Left lobe of liver (tissue), 2 donors: Measurements from ENCODE around the gene IGSF8. TPM values are rescaled to one million over a fixed set of nuclear protein-coding genes. Genes with fewer than 3 reads are reported as not detected.

Experiments used
- ATAC-seq: fragments of 200-7000 bp; cut with Tn5 transposase; one replicate; pipeline ENCODE4 v1.9.1; 2020; ENCODE audit warnings: mild to moderate bottlenecking, moderate library complexity
- DNase-seq: peaks from one replicate; pipeline ENCODE4 v3.0.0-alpha.2; 2020; ENCODE audit warnings: low spot score
- total RNA-seq: library from RNA; stranded (reverse); gene quantifications from one replicate; pipeline ENCODE4 v1.2.1, GENCODE V29; 2021
- donor health status: DM: no; HTN: no; CAD: no; lungs with moderate emphysema.
- donor health status: DM: no; HTN: yes; CAD: no.

IGSF8 gene
- total RNA-seq, 1 donor from 2014 or later = 54.5 TPM

DNA sequence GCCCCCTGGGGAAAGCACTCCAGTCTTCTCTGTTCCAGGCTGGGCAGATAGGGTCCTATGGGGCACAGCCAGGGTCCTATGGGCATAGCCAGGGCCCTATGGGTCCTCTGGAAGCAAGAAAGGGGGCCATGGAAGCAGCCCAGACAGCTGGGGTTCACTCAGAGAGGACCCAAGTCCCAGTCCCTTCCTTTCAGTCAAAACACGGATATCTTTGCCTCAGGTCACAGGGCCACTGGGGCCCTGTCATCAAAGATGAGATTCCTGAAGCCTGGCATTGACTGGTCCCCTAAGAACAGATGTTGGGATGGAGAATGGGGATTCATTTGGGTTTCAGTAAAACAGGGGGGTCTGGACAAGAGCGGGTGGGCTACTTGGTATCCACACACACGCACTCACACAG is 8.5 kb downstream of the IGSF8 start:
- ATAC-seq (no peak), DNase-seq (no peak)

DNA sequence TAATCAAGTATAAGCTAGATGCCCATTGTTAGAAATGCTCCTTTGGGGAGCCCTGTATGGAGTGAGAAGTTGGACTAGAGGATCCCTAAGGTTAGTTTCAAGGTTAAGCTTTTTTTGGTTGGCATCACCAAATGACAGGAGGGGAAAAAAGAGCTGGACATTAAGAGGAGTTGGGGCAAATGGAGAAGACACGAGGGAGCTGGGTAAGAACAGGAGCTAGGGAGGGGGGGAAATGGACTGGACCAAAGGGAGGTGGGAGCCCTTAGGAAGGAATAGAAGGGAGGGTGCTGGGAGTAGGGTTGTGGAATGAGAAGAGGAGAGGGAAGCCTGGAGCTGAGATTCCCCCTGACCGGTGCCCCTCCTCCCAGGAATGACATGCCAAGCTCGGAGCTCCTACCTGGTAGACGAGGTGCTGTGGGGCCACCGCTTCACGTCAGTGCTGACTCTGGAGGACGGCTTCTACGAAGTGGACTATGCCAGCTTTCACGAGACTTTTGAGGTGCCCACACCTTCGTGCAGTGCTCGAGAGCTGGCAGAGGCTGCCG is 11.2 kb downstream of the IGSF8 start:
- DNase-seq = no peak
- ATAC-seq = no peak

DNA sequence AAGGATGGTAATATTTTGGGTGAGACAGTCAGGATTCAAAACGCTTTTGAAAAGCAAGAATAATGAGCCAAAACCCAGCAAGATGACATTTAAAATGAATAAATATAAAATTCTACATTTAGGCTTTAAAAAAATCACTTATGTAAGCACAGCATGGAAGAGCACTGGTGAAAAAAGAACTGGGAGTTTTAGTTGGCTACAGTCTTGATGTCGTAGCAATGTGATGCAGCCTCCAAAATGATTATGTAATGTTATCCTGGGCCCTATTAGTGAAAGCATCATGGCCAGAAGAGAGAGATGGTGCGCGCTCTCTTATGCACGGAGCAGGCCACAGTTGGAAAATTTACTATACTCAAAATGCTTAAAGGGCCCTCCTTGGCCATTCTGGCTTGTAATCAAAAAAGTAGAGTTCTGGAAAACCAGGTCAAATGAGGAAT is 11.9 kb downstream of the IGSF8 start:
- no peak for DNase-seq
- no peak for ATAC-seq

DNA sequence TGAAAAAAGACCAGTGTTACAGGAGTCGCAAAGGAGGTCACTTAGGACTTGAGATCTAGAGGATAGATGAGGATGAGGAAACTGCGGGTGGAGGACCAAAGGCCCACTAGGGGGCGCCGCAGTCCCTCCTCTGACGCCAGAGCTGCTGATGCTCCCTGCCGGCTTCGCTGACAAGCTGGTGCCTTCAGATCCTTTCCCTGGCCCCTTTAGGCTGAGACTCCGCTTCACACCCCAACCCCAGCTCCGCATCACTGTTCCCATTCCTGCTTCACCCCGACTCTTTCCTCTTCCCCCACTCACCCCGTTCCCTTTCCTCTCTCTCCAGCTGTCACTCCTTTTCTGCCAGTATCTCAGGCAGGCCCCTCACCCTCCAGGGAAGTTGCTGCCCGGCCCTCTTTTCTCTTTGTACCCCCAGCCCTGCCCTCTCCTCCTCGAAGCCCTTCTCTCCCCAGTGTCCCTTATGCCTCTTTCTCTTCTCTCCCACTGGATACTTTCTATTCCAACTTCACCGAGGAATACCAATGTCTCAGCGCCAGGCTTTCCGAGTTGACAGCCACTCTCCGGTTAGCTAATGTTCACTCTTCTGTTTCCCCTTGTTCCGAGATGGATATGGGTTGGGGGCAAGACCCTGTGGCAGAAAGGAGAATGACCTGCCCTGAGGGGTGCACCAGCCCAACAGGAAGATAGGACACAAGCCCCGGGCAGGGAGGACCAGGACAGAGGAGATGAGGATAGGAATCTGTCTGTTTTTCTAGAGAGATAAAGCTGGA is 12.5 kb downstream of the IGSF8 start:
- ATAC-seq (peak; percentile 86), DNase-seq (peak; percentile 79)

DNA sequence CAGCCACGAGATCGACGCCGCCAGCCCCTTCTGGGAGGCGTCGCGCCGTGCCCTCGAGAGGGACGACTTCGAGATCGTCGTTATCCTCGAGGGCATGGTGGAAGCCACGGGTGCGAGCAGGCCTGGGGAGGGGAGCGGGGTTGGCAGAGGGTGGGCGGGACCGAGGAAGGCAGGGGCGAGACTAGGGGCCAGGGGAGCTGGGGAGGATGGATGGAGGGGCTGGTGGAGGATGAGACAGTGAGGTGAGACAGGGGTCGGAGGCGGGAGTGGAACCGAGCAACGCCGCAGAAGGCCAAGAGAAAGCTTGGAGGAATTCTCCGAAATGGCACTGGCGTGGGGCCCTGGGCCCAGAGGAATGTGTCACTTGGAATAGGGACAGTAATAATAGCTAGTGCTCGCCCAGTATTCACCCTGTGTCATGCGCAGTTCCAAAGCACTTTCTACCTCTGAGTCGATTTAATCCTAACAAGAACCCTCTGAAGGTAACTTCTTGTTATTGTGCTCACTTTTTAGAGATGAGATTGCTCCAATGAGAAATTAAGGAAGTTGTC is 13.6 kb downstream of the IGSF8 start:
- ATAC-seq = no peak
- no peak for DNase-seq

DNA sequence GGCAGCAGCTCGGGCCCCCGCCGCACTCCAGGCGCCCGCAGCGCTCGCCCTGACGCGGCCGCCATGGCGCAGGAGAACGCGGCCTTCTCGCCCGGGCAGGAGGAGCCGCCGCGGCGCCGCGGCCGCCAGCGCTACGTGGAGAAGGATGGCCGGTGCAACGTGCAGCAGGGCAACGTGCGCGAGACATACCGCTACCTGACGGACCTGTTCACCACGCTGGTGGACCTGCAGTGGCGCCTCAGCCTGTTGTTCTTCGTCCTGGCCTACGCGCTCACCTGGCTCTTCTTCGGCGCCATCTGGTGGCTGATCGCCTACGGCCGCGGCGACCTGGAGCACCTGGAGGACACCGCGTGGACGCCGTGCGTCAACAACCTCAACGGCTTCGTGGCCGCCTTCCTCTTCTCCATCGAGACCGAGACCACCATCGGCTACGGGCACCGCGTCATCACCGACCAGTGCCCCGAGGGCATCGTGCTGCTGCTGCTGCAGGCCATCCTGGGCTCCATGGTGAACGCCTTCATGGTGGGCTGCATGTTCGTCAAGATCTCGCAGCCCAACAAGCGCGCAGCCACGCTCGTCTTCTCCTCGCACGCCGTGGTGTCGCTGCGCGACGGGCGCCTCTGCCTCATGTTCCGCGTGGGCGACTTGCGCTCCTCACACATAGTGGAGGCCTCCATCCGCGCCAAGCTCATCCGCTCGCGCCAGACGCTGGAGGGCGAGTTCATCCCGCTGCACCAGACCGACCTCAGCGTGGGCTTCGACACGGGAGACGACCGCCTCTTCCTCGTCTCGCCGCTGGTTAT is 14.2 kb downstream of the IGSF8 start:
- DNase-seq (peak; percentile 77), ATAC-seq (peak; percentile 88)

DNA sequence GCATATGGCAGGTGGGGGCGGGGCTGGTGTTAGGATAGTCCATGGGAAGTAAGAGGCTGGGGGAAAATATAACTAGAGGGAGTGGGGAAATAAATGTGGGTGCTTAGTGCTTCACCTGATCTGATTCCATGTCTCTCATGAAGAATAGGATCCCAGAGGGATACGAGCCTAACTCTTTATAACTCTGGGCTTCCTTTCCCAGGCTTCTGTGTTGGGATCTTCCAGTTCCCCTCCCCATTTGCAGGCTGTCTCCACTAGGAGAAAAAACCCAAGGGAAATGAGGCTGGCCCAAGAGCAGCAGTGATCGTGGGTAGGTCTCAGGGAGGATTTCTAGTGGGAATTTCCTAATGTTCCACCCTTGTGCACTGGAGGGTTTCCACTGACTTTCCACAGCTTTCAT is 15.5 kb downstream of the IGSF8 start:
- ATAC-seq = no peak
- DNase-seq = no peak

DNA sequence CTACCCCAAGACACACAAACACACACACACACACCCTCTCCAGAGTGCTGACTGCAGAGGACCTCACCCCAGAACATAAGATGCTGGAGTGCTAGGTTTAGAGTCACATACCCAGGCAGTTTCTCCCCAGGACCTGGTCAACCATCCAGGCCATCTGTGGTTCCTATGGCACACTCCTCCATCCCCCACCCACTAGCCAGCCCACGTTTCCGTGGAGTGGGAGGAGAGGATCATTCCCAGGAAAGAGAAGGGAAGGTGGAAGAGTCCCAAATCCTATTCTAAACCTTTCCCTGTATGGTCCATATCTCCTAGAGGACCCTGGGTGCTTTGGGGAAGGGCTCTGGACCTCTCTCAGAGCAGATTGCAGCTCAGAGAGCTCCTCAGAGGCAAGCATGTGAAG is 15.9 kb downstream of the IGSF8 start:
- no peak for ATAC-seq
- DNase-seq = no peak

DNA sequence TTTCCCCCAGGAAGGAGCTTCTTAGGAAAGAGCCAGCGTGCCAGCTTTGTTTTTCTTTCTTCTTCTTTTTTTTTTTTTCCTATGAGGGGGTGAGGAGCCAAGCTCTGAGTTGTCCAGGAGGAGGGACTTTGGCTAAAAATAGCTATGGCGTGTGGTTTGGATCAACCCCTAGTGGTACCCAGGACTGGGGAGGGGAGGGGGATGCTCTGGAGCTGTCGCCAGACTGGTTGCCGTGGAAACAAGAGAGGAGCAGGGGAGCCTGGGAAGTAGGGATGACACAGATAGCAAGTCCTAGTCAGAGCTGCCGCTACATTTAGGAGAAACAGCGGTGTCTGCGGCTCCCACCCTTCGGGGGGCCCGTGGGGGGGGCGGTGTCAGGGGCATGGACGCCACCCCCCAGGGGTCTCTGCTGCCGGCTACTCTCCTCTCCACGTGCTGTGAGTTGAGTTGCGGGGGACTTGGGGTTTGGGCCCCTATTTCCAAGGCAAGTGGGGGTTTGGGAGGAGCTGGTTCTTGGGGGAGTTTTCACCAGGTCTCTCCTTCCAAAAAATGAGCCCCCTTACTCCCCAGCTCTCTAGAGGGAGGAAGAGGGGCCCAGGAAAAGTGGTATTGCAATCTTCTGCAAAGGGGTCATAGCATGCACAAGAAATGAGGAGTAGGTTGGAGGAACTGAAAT is 17.0 kb downstream of the IGSF8 start, which contains the start of gene KCNJ9:
Gene KCNJ9 (plus strand): TSS at position 278 of the 676 bp plus-strand sequence. CDS start 2,493 bp downstream, outside the sequence.
- DNase-seq = no peak
- no peak for ATAC-seq

DNA sequence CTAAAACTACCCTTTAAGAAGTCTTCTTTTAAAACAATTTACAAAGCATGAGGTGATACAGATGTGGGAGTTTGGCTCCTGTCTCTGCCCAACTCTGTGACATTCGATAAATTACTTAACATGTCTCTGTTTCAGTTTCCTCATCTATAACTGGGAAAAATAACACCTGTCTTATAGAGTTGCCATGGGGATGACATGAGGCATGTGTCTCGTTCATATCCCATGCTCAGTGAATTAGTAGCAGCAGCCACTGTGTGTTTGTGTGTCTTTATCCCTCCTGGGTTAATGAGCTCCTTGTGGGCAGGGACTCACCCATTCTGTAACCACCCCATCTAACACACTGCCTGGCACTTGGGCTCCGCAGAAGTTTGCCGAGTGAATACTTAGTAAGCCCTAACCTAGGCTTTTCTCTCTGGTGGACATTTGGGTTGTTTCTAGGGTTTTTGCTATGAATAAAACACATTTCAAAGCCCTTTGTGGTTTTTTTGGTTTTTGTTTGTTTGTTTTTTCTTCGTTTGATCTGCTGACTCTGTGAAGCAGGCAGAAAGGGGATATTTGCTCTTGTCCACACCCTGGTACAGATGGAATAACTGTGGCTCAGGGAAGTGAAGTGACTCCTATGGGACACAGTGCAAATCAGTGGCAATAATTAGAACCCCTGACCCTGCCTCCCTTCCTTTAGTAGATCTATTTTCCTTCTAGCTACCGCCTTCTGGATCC is 17.9 kb downstream of the IGSF8 start:
- no peak for ATAC-seq
- DNase-seq = no peak

DNA sequence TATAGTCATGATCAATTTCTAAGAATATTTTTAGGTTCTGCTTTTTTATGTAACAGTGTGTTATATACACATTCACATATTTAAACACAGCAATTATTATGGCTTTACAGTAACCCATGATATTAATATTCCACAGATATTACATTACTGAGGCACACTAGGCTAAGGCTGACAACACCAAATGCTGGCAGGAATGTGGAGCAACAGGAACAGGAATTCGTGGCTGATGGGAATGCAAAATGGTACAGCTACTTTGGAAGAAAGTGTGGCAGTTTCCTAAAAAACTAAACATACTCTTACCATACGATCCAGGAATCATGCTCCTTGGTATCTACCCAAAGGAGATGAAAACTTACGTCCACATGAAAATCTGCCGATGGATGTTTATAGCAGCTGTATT is 19.0 kb downstream of the IGSF8 start:
- DNase-seq = no peak
- ATAC-seq = no peak

DNA sequence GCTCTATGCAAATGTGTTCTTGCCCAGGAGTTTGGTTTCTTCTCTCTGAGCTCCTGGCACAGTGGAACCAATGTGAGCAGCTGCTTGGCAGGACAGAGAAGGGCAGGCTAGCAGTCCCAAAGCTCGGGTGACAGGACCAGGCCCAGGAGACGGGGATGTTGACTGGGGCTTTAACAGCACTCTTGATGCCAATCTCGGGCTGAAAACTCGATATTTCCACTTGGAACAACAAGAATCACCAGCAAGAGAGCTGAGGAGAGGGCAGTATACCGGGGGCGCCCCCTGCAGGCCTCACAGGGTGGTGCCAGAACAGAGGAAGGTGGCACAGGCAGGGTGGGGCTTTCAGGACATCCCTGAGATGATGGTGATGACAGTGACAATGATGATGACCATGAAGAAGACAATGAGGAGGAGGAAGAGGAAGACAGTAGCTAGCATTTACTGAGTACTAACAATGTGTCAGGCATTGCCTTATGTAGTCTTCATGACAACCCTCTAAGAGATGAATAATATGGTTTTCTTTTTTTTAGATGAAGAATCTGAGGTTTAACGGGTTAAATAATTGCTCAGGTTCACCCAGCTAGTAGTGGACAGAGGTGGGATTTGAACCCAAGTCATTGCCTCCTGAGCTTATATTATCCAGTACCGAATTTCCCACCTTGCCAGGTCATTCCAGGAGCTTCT is 19.8 kb downstream of the IGSF8 start:
- DNase-seq (no peak), ATAC-seq (peak; percentile 87)

DNA sequence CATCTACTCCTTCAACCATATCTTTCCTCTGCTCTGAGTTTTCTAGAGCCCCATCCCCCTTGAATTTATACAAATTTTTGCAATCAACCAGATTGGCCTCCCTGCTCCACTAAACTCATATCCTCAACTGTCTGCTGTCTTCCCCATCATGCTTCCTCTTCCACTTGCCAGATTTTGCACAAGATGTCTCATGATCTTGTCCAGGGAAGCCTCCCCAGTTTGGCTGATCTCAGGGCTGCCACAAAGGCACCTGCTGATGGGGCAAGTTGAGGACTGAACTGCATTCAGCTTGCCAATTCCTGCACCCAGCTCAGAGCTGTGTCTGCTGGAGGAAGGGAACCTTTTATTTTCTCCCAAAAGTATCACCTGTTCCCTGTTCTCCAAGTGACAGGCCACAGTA is 20.9 kb downstream of the IGSF8 start:
- no peak for DNase-seq
- ATAC-seq = no peak

DNA sequence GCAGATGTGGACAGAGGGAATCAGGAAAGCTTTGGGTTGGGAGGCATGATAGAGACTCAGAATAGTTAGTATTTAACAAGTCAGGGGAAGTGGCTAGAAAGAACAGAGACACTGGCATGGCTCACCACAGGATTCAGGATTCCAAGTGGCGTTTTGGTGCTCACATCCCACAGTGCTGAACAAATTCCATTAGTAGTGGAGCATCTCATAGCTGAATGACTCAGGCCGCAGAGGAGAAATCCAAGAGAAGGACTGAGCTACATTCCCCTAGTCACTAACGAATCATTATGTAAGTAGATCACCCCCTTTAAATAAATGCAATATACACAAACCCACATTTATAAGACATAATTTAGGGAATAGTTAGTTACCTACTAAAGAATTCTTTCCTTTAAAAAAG is 22.1 kb downstream of the IGSF8 start:
- no peak for ATAC-seq

DNA sequence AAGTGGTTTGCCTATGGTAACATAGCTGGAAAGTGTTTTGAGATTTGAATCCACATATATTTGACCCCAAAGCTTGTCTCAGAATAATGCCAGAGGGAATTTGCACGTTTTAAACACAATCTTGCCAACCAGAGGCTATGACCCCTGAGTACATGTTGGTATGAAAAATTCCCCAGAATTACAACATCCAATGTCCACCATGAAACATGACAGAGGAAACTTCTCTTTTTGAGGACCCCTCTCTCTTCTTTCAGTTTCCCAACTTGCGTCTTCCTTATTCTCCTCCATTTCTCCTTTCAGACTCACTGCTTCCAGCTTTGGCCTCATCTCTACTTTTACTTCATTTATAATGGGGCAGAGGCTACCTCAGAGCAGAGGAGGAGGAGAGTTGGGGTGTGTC is 22.6 kb downstream of the IGSF8 start:
- ATAC-seq (no peak), DNase-seq (no peak)

More for the DNA sequence above, 22.1 kb downstream of the IGSF8 start:
- no peak for DNase-seq

DNA sequence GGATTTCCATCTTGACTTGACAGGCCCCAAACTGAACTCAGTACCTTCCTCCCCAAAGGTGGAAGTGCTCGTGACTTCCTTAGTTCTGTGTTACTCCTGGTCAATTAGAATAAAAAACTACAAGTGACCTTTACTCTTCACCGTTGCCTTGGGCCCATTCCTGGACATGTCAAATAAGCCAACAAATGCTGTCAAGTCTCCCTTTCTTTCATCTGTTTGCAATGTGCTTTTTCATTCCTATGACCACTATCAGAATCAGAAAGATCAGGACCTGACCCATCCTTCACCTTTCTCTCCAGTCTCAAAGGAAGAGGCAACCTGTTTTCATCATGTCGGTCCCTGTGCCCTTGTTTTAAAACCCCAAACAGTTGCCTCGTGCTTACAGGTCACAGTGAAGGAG is 23.6 kb downstream of the IGSF8 start:
- ATAC-seq = no peak
- DNase-seq = no peak

DNA sequence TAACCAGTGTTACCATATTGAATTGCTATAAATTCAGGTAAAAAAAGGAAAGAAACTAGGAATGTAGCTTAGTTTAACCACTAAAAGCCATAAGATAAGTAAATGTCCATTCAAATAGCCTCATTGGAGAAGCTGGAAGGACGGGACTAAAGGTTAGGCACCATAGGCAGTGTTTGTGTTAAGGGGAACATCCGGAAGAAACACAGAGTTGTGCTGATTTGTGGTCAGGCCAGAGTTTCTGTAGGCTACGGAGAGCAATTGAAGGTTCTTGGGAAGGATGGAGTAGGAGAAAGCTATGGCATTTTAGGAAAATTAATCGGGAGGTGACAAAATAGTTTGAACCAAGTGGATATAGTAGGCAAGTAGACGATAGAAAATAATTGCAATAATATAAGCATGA is 27.1 kb downstream of the IGSF8 start:
- DNase-seq = no peak

DNA sequence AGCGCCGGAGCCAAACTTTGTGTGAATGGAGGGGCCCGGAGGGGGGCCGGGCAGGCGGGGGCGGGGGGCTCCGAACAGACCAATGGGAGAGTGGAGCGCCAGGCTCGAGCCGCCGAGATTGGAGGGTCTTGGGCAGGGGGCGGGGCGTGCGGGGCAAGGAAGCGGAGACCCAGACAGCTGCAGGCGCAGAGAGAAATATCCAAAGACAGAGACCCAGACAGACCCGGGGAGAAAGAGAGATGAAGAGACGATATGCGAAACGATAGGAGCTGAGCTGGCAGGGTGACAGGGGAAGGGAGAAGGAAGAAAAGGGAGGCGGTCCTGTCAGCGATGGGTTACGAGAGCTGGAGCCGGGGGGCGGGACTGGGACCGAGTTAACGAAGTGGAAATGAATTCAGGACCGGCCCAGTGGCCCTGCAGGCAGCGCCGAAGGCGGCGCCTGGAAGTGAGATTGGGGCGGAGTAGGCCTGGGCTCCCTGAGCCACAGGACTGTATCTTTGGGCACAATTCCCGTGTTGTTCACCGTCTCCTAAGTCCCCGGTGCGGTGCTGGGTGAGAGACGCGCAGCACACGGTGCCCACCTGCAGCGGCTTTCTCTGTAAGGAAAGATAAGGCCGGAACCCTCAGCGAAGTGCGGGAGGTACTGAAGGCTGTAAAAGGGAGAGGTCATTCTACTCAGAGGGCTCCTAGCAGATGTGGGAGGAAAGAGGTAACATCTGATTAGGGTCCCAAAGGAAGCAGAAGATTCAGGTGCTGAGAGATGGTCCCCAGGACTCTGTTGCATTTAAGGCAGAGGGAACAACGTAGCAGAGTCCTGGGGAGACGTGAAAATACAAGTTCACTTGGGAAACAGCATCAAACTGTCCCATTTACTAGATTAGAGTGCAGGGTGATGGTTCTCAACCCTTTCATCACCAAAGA is 27.9 kb downstream of the IGSF8 start:
- peak; percentile 79 for ATAC-seq
- peak; percentile 60 for DNase-seq

More for the DNA sequence above, 27.1 kb downstream of the IGSF8 start:
- no peak for ATAC-seq
